RCC 7860 (cell line): Measurements from ENCODE around the gene PAF1.

Source experiments
- DNase-seq: peaks from one replicate; pipeline ENCODE4 v3.0.0-alpha.2; 2015; ENCODE audit warnings: low spot score
- FAIRE-seq: peaks from 2 replicates; lab custom pipeline; 2012; peaks lifted over from hg19 to GRCh38; lab: Jason Lieb, UNC

PAF1 gene

DNA sequence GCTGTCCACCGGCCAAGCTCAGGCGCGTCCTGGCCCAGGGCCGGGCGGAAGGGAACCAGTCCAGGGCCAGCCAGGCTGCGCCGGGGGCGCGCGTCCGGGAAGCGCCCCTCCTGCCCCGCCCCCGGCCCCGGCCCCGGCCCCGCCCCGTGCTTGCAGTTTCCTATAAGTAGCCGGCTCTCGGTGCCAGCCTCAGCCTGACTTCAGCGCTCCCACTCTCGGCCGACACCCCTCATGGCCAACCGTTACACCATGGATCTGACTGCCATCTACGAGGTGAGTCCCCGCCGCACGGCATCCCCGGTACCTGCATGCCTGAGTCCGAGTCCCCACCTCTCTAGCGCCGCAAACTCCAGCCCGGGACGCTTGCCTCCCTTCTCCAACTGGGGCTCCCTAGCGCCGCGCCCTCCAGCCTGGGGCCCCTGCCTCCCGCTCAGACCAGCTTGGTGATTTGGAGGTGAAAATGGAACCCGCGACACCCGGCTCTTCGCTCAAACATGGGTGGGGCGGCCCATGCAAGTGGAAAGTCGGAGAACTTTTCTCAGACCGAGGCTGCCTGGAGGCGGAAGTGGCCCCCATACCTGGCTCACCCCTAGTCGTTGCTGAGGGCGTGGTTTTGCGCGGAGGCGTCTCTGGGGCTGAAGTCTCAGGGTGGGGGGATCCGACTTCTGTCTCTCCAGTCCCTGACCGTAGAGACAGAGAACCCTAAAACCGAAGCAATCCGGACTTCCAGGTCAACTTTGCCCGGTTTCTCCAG, 15.9 kb upstream of the PAF1 start, which contains the start of gene ZFP36:
TSS of gene ZFP36 (plus strand) at position 192 of the 754 bp plus-strand sequence. CDS start at position 250, 58 bp downstream.
- no peak for FAIRE-seq
- peak; percentile 62 for DNase-seq

DNA sequence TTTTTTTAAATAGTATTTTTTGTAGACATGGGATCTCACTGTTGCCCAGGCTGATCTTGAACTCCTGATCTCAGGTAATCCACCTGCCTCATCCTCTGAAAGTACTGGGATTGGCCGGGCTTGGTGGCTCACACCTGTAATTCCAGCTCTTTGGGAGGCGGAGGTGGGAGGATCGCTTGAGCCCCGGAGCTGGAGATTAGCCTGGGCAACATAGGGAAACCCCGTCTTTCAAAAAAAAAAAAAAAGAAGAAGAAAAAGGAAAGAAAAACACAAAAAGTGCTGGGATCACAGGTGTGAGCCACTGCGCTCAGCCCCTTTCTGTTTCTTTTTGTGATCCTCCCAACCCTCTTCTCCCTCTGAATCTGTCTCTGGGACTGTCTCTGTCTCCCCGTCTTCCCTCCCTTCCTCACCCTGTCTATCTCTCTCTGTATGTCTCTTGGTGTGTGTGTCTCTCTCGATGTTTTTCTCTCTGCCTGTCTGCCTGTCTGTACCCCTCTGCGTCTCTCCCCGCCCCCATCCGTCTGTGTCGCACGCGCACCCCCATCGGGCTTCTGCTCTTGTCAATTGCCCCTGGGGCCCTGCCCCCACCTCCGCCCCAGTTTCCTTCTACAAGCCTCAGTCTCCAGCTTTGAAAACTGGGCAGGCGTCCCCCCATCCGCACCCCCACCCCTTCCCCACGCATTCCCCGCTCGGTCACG, 15.2 kb upstream of the PAF1 start:
- DNase-seq: no peak
- no peak for FAIRE-seq

- FAIRE-seq (no peak), DNase-seq (no peak)
Observed at GRCh38 chr19:39405261-39405957, 14.5 kb upstream of the PAF1 start.

- DNase-seq (peak; percentile 79), FAIRE-seq (no peak)
Observed at GRCh38 chr19:39403331-39404312, 12.7 kb upstream of the PAF1 start.

- peak; percentile 67 for DNase-seq
- FAIRE-seq: no peak
Observed at GRCh38 chr19:39402346-39403300, 11.7 kb upstream of the PAF1 start.

DNA sequence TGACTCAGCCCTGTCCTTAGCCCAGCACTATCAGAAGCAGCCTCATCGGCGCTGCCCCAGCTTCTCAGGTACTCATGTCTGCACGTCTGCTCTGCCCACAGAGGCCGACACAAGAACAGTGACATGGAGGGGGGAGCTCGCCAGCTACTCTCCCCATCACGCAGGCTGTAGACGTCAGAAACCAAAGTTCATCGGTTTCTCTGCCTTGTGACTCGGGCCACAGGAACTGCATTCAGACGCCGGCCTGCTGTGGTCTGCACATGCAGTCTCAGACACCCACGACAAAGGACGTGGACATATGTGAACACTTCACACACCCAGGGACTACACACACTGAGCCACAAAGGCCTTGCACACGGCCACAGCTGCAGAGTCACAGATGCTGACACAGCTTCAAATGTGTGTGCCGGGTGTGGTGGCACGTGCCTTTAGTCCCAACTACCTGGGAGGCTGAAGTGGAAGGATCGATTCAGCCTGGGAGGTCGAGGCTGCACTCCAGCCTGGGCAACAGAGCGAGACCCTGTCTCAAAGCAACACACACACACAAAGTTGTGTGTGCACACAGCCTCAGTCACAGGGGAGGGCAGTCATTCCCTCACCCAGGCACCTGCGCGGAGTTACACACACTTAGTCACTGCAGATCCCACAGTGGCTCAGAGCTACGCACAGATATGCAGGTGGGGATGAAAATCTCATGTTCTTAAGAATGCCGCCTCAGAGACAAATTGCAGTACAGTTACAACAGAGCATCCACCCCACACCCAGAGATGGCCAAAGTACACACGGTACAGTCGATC, 10.8 kb upstream of the PAF1 start:
- FAIRE-seq: peak; percentile 81
- peak; percentile 93 for DNase-seq

- FAIRE-seq (no peak), DNase-seq (peak; percentile 32)
Observed at GRCh38 chr19:39401070-39401548, 10.2 kb upstream of the PAF1 start.

DNA sequence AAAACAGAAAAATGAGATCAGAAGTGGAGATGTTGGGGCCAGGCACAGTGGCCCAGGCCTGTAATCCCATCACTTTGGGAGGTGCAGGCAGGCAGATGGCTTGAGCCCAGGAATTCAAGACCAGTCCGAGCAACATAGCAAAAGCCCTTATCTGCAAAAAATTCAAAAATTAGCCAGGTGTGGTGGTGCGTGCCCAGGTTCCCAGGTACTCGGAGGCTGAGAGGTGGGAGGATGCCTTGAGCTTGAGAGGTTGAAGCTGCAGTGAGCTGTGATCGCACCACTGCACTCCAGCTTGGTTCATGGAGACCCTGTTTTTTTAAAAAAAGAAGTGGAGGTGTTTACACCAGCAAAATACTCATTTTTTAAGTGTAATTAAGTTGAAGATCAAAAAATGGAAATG, 9.2 kb upstream of the PAF1 start:
- FAIRE-seq (no peak), DNase-seq (no peak)

GRCh38 chr19:39399668-39400050, 8.8 kb upstream of the PAF1 start:
- no peak for FAIRE-seq
- no peak for DNase-seq

GRCh38 chr19:39398297-39398864, 7.5 kb upstream of the PAF1 start:
- DNase-seq (peak; percentile 14), FAIRE-seq (no peak)

- FAIRE-seq: no peak
- peak; percentile 66 for DNase-seq
Observed at GRCh38 chr19:39397360-39398296, 6.7 kb upstream of the PAF1 start.

DNA sequence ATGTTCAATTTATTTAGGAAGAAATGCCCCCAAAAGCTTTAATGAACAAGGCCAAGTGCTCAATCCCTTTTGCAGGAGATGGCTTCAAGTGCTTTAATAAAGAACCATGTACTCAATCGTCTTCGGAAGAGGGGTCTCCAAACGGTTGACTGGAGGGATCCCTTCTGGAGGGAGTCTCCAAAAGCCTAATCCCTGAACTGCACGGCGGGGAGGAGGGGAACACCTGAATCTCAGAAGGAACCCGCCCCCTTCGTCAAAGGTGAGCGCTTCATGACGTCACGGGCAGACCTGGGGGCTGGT, 505 bp downstream of the PAF1 start:
- FAIRE-seq (no peak), DNase-seq (no peak)

- DNase-seq: no peak
Observed at GRCh38 chr19:39389631-39390414, 1.1 kb downstream of the PAF1 start.

GRCh38 chr19:39388657-39389056, 2.2 kb downstream of the PAF1 start:
- no peak for DNase-seq

More at GRCh38 chr19:39389631-39390414, 1.1 kb downstream of the PAF1 start:
- no peak for FAIRE-seq

DNA sequence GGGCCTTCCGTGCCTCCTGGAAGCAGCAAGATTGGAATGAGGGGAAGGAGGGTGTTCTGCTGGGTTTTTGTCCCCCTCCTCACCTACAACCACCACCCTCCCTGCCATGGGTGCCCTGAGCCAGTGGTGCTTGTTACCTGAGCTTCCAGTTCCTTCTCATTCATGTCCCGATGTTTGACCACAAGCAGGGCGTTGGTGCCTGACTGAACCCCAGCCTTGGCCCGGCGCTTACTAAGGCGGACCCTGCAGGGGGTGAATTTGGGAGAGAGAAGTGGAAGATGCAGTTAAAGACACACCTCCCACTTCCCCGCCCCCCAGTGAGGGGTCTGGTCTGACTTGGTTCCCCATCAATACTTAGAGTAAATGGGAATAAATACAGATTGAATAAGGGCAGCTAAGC, 4.3 kb downstream of the PAF1 start:
- DNase-seq: no peak
- FAIRE-seq: no peak

More at GRCh38 chr19:39388657-39389056, 2.2 kb downstream of the PAF1 start:
- no peak for FAIRE-seq
